Stimulated activated CD4-positive, alpha-beta T cell treated with anti-CD3 and anti-CD28 coated beads, Interleukin-1b, Interleukin-23, amount 100 ng/mL, for 48 hours (primary cell): ENCODE results near the gene KPNA2.
"Not testable (repeated sequence)": the region's sequence is repeated elsewhere in the genome, so short reads cannot be mapped to it uniquely, and the experiment has no call there.

ENCODE experiments used
- DNase-seq: peaks from one replicate; pipeline ENCODE4 v3.0.0-alpha.2; 2020

KPNA2 gene

DNA sequence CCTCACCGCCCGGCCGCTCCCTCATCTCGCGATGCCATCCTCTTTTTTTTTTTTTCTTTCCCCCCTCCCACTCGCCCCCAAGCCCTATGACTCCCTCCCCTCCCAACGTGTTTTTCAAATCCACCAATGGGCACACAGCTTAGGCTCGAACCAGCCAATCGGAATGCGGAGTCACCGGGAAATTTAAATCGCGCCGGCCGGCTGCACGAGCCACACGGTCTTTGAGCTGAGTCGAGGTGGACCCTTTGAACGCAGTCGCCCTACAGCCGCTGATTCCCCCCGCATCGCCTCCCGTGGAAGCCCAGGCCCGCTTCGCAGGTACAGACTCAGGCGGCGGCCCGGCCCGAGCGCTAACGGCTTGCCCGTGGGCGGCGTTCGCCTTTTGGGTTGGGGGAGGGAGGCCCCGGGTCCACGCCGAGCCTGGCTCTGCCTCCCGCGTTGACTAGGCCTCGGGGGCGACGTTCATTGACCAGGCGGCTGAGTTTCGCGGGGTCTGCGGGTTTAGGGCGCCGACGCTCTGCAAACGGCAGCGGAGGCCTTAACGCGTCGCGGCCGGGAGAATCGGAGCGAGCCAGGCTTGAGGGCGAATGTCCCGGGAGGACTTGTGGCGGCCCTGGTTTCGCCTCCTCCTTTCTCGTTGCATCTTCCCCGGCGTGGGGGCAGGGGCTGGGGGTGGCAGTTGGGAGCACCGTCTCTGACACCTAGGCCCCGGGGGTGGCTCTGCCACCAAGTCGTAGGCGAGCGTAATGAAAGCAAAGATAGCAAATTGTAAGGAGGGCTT is at the start of gene KPNA2:
Gene KPNA2, plus strand, starts transcription at position 213 of the 781 bp plus-strand sequence. CDS start 1,398 bp downstream, outside the sequence.
- DNase-seq = peak; percentile 93

DNA sequence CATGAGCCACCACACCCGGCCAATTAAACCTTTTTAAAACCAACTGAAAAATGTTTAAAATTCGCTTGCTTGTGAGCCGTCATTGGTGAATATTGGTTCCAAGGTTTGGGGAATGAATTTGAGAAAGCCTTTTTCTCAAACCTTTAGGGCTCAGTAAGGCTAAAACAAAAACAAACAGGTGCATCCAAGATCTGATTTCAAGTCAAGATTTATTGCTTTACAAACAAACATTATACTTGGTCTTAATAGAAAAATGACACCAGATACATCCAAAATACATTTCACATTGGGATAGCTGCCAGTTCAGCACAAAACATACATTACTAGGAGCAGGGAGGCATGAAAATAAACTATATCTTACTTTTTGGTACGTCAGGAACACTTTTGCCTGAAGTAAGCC is 44.6 kb upstream of the KPNA2 start:
- no peak for DNase-seq

DNA sequence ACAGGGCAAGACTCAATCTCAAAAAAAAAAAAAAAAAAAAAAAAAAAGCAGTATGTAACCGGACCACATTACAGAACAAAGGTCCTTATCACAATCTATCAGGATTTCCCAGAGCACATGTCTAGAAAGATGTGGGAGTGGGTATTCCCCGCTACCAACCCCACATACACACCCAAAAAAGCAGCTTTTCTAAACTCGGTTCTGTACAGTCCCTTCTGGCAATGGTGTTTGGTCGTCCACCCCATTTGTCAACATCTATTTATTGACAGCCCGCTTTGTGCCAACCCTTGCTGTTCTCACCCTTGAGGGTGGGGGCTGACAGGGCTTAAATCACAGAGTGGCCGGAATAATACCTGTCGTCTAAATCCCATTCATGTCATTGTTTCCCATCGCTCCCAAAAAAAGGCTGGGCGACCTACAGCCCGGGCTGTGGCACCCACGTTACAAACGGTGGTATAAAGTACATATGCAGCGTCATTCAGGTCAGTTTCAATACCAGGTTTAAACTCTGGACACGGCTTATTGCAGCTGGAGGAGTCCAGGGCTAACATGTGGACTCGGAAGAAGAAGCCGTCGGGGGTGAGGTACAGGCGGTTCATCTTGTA is 42.9 kb upstream of the KPNA2 start:
- no peak for DNase-seq

DNA sequence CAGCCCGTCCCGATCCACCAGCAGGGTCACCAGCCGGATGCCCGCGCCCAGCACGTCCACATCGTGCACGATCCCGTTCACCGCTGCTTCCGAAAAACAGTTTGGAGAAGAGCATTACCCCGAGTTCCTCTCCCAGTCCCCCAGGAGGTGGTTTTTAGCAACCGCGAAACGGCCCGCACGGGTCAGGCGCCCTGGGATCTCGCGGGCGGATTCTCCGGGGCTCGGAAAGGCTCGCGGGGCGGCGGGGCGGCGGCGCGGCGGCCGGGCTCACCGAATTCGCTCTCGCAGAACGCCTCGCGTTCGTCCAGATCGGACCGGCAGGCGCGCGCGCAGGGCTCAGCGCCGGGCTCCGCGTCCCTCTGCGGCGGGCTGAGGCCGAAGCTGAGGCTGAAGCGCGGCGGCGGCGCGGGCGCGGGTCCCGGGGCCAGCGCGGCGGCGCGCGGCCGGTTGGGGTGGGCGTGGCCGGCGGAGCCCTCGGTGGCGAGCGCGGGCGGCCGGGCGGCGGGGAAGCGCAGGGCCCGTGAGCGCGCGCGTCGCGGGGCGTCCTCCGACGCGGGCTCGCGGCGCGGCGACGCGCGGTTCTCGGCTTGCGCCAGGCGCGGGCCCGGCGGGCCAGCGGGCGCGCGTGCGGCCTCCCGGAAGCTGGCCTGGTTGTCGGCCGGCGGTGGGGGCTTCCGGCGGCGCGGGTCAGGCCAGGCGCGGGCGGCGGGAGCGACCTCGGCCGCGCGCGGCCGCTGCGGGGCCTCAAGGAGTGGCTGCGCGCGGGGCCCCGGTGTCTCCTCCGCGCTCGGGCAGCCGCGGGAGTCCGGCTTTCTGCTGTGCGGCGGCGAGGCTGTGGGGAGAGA is 42.2 kb upstream of the KPNA2 start:
- DNase-seq = peak; percentile 63

DNA sequence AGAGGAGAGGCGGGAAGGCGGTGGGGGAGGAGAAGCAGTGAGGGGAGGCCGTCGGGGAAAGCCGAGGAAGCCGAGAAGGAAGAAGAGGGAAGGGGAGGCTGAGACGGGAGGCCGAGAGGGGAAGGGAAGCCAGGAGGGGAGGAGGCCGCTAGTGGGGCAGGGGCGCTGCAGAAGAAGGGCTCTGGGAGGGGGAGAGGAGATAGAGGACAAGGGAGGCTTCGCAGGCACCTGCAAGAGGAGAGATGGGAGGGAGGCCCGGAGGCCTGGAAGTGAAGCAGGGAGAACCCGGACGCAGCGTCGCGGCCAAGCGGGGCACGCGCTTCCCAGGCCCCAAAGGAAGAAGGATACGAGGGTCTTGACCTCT is 41.6 kb upstream of the KPNA2 start:
- no peak for DNase-seq

DNA sequence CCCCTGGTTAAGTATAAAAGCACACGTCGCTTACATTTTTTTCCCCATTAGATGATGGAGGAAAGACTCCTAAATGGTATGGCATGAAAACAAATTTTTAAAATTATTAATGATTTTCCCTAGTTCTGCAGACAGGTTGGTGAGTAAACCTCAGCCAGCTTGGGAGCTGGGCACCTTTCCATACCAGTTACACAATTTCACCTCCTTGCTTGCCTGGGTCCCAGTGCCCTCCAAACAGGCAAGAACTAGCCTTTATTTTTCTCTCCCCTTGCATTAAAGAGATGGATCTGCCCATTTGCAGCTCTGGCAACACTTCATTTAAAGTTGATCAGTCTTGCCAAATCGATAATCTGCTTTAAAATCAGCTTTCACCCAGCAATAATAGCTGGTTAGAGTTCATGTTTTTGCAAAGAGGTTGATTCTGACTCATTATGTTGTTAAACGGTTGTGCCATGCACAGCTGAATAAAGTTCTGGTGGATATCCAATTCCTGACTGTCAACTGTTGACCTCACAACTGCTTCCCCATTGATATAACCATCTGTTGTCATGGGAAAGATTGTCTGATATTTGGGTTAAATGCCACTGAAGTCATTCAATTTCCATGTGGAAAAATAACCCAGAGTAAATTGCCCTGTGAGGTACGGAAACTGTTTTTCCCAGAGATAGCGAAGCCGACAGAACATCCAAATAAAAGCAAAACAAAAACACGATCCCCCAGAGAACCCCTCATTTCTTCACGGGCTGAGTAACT is 40.5 kb upstream of the KPNA2 start:
- no peak for DNase-seq

DNA sequence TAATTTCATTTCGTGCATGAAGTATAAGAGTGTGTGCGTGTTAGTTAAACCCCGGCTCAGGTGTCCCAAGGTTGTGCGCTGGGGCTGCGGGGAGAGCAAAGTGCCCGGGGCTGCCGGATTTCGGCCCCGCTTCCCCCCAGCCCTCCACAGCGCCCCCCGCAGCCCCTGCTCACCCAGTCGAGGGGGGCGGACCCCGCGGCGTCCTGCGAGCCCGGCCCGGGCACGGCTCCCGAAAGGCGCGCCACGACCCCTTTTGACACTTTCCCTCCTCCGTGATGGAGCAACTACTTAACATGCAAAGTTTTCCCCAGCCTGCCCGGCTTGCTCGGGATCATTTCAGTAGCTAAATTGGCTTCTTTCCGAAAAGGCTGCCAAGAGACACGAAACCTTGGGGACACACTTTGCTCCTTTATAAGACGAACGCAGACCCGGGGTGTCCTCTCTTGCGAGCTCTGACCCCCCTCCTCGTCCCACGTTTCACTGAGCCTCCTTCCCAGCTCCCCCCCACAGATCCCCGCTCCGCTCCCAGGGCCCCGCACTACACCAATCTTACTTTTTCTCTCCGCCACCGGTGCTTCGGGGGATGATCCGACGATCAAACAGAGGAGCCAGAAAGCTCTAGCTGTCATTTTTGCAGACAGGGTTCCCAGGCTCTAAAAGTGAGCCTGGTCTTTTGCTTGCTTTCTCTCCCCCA is 39.8 kb upstream of the KPNA2 start:
- DNase-seq = peak; percentile 9

DNA sequence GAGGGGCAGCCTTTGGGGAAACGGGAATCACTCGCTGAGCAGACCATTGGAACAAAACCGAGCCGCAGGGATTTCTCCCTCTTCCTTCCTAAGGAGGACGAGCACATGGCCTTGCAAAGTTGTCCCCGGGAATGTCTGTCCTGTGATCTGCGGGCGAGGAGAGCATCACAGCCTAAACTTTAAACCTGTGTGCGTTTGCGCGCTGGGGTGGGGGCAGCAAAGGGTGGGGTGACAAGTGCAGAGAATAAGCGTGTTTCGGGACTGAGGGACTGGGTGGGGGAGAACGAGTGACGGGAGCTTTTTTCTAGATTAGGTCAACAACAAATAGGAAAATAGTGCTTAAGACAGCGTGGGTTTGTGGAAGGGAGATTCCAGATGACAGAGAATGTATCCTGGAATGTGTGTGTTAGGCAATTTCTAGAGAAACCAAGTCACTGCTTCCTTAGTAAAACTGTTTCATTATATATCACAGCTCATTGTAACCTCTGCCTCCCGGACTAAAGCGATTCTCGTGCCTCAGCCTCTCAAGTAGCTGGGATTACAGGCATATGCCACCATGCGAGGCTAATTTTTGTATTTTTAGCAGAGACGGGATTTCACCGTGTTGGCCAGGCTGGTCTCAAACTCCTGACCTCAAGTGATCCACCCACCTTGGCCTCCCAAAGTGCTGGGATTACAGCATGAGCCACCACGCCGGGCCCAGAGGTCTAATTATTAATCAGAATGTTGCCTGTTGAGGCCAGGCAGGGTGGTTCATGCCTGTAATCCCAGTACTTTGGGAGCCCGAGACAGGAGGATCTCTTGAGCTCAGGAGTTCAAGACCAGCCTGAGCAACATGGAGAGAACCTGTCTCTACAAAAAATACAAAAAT is 39.0 kb upstream of the KPNA2 start, which contains the start of gene C17orf58:
Gene C17orf58, minus strand, starts transcription at position 169 of the 871 bp plus-strand sequence. CDS start 271 bp downstream, outside the sequence.
- DNase-seq = peak; percentile 44

DNA sequence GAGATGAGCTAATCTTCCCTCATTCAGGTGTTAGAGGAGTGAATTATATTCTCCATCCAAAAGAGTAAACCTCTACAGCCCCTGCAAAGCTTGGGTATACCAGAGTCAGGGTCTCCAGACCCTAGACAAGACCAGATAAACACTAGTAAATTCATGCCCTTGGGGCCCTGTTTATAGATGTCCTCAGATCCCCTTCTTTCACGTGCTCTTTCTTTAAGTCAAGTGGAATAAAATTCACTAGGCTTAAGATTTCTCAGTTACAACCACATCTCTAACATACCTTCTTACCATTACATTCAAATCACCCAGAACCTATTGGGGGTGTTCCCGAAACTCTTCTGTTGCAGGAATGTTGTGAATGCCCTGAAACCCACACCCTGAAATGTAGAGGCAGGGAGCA is 37.1 kb upstream of the KPNA2 start:
- no peak for DNase-seq

DNA sequence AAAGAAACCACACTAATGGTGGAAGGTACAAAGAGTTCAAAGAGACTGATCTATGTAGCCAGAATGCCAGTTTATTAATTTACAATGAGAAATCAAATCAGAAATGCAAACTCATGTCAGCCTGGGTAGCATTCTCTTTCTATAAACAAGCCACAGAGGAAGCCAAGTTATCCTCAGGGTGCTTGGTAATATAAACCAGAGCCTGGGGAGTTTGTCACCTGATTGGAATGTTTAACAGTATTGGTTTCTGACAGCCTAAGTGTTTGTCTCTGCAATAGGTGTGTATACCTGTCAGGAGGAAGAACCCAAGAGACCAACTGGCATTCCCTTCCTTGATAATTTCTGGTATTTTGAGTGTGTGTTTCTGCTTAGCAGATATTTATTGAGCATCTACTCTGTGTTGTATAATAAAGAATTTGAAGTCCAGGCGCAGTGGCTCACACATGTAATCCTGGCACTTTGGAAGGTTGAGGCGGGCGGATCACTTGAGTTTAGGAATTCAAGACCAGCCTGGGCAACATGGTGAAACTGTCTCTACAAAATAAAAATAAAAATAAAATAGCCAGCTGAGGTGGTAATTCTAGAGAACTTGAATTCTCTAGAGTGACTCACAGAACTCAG is 36.1 kb upstream of the KPNA2 start:
- no peak for DNase-seq

DNA sequence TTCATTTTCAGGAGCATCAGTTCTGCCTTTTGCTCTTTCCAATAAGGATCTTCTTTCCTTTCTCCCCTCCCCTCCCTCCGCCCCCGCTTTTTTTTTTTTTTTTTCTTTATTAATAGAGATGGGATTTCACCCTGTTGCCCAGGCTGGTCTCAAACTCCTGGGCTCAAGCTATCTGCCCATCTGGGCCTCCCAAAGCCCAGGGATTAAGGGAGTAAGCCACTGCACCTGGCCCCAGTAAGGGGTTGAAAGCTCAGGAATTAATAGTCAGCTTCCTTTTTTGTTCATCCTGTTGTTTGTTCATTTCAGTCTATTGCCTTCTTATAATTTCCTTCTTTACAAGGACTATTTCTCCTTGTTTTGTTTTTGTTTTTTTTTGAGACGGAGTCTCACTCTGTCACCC is 31.3 kb upstream of the KPNA2 start:
- no peak for DNase-seq

DNA sequence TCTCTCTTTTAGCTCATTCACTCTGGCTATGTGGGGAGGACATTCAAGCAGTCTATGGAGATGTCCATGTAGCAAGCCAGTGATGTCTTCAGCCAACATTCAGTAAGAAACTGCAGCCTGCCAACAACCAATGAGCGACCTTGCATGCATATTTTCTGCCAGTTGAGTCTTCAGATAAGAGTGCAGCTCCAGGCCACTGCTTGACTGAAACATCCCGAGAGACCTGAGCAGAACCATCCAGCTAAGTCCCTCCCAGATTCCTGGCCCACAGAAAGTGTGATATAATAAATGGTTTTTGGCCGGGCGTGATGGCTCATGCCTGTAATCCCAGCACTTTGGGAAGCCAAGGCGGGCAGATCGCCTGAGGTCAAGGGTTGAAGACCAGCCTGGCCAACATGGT is 28.7 kb upstream of the KPNA2 start:
- DNase-seq = no peak

DNA sequence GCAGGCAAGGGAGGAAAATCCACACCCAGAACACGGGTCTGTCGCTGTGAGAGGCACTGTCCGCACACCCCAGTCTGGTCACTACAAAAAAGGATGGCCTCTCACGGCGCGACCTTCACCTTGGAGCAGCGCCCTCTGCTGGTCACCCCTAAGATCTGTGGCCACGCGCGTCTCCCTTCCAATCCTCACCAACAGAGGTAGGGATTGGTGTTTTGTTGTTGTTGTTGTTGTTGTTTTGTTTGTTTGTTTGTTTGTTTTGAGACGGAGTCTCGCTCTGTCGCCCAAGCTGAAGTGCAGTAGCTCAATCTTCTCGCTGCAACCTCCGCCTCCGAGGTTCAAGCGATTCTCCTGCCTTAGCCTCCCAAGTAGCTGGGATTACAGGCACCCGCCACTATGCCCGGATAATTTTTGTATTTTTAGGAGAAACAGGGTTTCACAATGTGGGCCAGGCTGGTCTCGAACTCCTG is 24.3 kb upstream of the KPNA2 start:
- DNase-seq = peak; percentile 60

DNA sequence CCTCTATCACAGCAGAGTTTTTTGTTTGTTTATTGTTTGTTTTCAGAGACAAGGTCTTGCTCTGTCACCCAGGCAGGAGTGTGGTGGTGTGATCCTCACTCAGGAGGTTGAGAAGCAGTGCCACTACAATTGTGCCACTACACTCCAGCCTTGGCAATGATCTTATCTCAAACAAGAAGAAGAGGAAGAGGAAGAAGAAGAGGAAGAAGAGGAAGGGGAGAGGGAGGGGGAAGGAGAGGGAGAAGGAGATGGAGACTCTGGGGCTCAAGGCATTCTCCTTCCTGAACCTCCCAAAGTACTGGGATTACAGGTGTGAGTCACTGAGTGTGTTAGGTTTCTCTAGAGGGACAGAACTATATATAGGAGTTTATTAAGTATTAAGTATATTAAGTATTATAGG is 22.1 kb upstream of the KPNA2 start:
- DNase-seq = no peak

DNA sequence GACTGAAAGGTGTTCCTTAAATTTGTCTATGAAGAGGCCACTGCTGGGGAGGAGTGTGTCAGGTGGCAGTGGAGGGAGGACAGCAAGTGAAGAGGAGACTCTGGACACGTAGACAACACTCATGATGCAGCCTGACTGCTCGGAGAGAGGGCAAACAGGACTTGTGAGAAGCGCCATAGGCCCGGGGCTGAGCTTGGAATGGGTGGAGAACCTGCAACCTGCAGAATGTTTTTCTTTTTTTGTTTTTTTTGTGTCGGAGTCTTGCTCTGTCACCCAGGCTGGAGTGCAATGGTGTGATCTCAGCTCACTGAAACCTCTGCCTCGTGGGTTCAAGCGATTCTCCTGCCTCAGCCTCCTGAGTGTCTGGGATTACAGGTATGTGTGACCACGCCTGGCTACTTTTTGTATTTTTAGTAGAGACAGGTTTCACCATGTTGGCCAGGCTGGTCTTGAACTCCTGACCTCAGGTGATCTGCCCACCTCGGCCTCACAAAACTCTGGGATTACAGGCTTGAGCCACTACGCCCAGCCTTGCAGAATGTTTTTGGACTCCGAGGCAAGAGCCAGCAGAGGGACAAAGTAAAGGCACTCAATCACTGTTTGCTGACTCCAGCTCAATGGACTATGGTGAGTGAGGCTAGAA is 20.3 kb upstream of the KPNA2 start:
- no peak for DNase-seq

DNA sequence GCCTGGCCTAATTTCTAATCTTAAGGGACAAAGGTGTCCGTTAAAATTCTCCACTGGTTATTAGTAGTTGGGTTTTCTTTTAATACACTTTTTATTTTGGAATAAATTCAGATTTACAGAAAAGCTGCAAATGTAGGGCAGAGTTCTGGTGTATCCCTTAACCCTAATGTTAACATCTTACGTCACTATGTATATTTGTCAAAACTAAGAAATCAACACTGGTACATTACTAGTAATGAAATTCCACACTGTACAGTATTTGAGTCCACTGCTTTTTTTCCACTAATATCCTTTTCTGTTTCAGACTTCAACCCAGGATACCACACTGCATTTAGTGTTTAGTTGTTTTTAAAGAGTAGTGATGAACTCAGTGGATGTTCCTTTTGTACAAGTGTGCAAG is 18.7 kb upstream of the KPNA2 start:
- DNase-seq = no peak

DNA sequence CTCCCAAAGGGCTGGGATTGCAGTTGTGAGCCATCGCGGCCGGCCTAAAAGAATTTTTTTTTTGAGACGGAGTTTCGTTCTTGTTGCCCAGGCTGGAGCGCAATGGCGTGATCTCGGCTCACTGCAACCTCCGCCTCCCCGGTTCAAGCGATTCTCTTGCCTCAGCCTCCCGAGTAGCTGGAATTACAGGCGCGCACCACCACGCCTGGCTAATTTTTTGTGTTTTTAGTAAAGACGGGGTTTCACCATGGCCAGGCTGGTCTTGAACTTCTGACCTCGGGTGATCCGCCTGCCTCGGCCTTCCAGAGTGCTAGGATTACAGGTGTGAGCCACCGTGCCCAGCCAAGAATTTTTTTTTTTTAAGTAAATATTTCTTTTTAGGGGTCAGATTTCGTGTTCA is 17.0 kb upstream of the KPNA2 start:
- not testable (repeated sequence) for DNase-seq

DNA sequence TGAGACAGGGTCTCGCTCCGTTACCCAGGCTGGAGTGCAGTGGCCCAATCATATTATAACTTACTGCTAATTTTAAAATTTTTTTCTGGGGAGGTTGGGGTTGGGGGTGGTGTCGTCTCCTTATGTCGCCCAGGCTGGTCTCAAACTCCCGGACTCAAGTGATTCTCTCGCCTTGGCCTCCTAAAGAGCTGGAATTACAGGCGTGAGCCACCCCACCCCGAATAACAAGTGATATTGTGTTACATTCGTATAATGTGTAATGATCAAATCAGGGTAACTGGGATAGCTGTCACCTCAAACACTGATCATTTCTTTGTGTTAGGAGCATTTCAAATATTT is 16.2 kb upstream of the KPNA2 start:
- no peak for DNase-seq

DNA sequence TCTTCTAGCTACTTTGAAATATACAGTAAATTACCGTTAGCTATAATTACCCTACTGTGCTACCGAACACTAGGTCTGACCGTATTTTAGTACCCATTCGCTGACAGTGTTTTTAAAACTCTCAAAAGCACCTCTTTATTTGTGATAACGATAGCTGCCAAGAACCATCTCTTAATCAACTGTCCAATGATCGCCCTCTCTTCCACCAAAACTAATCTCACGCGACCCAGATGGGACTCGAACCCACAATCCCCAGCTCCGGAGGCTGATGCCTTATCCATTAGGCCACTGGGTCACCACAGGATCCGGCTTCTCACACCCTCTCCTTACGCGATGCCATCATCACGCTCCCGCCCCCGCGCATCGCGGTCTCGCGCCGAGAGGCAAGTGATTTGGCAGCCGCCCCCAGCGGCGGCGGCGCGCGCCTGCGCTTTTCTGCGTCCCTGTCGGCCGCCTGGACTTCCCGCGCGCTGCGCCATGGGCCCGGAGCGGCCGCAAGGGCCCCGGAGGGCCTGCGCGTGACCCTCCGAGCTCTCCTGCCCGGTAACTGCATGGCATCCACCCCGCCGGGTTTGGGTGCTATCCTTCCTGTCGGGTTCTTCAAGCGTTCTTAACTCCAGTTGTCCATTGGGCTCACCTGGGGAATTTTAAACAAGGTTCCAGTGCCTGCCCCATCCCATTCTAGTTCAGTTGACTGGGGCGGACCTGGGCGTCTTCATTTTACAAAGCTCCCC is 15.7 kb upstream of the KPNA2 start:
- peak; percentile 98 for DNase-seq

DNA sequence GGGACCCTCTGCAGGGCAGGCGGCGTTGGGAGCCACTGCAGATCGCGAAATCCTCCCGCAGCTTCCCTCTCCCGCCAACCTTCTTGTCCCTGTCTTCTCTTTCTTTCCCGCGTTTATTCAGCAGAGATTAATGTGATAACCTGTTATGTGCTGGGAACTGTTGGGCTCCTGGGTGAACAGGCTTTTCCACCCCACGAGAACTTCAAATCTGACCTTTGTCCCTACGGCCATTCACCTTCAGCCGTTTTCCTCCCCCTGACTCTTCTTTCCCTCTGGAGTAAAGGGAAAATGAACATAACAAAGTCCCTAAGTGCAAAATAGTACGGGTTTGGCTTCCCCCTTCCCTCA is 15.2 kb upstream of the KPNA2 start:
- DNase-seq = no peak
